NCI-H510A treated with DMSO at 0.1 percent for 48 hours (cell line): ENCODE results near the gene OR10G8.

Source experiments
- DNase-seq: peaks from one replicate; lab custom pipeline; 2025; lab: John Stamatoyannopoulos, UW

Gene OR10G8

DNA sequence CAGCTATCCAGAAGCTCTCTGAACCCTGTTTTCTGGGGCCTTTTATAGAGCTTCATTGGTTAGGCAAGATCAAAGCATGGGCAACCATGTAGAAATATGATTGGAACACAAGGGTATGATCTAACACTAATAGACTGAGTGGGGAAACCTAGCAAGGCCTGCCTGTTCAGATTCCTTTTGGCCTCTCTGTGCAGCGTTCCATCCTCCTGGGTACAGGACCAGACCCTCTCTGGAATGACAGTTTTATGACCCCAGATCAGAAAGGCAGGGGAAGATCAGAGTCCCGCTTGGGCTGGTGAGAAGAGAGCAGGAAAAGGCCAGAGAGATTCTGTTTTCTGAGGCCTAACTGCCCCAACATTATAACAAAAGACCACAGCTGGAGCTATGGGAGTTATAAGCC lies 52.0 kb downstream of the OR10G8 start:
- DNase-seq, result no peak

DNA sequence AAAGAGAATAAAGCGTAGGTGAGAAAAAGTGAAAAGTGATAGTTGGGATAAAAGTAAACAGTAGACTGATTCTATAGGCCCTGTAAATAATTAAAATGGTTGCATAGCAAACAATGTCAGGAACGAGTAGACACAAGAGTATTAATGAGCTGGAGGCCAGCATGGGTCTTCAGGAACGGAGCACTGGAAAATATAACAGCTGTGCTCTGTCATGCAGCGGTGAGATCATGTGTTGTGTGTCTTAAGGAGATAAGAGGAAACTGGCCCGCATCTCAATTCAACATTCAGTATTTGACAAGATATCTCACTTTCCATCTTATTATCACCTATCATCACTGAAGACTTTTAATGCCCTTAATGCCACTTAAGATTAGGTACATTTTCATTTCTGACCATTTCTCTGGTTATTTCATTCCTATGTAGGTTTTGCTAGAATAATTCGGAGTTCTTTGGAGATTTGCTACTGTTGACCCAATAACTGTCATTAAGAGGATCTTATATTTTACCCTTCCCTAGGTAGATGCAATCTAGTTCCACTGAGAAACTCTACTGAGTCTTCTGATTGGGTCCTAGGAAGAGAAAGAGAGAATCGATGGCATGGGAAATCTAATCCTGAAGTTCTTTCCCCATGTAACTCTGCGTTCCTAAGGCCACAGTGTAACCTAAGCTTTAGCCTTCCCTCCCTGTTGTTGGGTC lies 53.2 kb downstream of the OR10G8 start:
- DNase-seq, result no peak
